Epithelial cell of prostate (primary cell): ENCODE data around the gene MRPL52.
A peak's percentile ranks its signal among the peaks of the same experiment; 100 is the strongest.
"Not testable (repeated sequence)": the region's sequence is repeated elsewhere in the genome, so short reads cannot be mapped to it uniquely, and the experiment has no call there.

Experiments
- DNase-seq: peaks from one replicate; pipeline ENCODE4 v3.0.0-alpha.2; 2011; ENCODE audit warnings: low read depth, low spot score
- H3K27ac ChIP-seq: fragments of 450-650 bp; 2 replicates; pipeline ENCODE4 v1.5.1; 2017; ENCODE audit warnings: mild to moderate bottlenecking

Gene MRPL52

GRCh38 chr14:22850944-22851764 is 21.5 kb downstream of the MRPL52 start:
- H3K27ac ChIP-seq, result peak overlapping the region; percentile 98
- peak; percentile 68 for DNase-seq

- peak overlapping the region; percentile 98 for H3K27ac ChIP-seq
- DNase-seq, result not testable (repeated sequence)
Measured at GRCh38 chr14:22852178-22852577, 22.5 kb downstream of the MRPL52 start.

GRCh38 chr14:22852599-22852939 is 22.9 kb downstream of the MRPL52 start:
- H3K27ac ChIP-seq, result peak overlapping the region; percentile 98
- DNase-seq, result no peak

GRCh38 chr14:22852940-22853767 is 23.5 kb downstream of the MRPL52 start:
- DNase-seq, result no peak
- H3K27ac ChIP-seq, result peak overlapping the region; percentile 98

- not testable (repeated sequence) for DNase-seq, H3K27ac ChIP-seq
Measured at GRCh38 chr14:22854296-22854695, 24.6 kb downstream of the MRPL52 start.

GRCh38 chr14:22854963-22855724 is 25.5 kb downstream of the MRPL52 start:
- no peak for DNase-seq
- H3K27ac ChIP-seq, result no peak overlapping the region

GRCh38 chr14:22856428-22856827 is 26.7 kb downstream of the MRPL52 start:
- no peak overlapping the region for H3K27ac ChIP-seq
- no peak for DNase-seq

- not testable (repeated sequence) for DNase-seq, H3K27ac ChIP-seq
Measured at GRCh38 chr14:22860377-22860776, 30.7 kb downstream of the MRPL52 start.

GRCh38 chr14:22861651-22862050 is 32.0 kb downstream of the MRPL52 start:
- H3K27ac ChIP-seq, result no peak overlapping the region
- DNase-seq, result no peak

GRCh38 chr14:22864979-22865378 is 35.3 kb downstream of the MRPL52 start:
- no peak overlapping the region for H3K27ac ChIP-seq
- DNase-seq, result no peak

- H3K27ac ChIP-seq, result no peak overlapping the region
- no peak for DNase-seq
Measured at GRCh38 chr14:22865424-22866405, 36.0 kb downstream of the MRPL52 start.

- H3K27ac ChIP-seq, result no peak overlapping the region
- no peak for DNase-seq
Measured at GRCh38 chr14:22866874-22867273, 37.2 kb downstream of the MRPL52 start.

- DNase-seq, result no peak
- H3K27ac ChIP-seq, result peak overlapping the region; percentile 100
Measured at GRCh38 chr14:22870811-22871223, 41.1 kb downstream of the MRPL52 start.

- peak within 1 kb of the TSS; percentile 100 for H3K27ac ChIP-seq
- peak; percentile 84 for DNase-seq
Measured at GRCh38 chr14:22871224-22872032, 41.7 kb downstream of the MRPL52 start, which contains the start of gene LRP10. Gene LRP10 (plus strand): TSS chr14:22871740. CDS start chr14:22872304, 564 bp downstream.

GRCh38 chr14:22872033-22872832 is 42.5 kb downstream of the MRPL52 start:
- H3K27ac ChIP-seq, result peak overlapping the region; percentile 100
- DNase-seq, result no peak

- H3K27ac ChIP-seq, result peak overlapping the region; percentile 100
- DNase-seq, result no peak
Measured at GRCh38 chr14:22872833-22873520, 43.3 kb downstream of the MRPL52 start.
